SJSA1 (cell line): ENCODE data around the gene NAPB. TPM values are rescaled to one million over a fixed set of nuclear protein-coding genes. Genes with fewer than 3 reads are reported as not detected.

ENCODE experiments used
- DNase-seq, 2 experiments: peaks; one replicate each; pipeline ENCODE4 v3.0.0-alpha.2; 2015 to 2020; ENCODE audit warnings: low spot score in 2 of 2, low read depth in 1 of 2
- H3K27ac ChIP-seq: fragments of 250-450 bp; sonication (Bioruptor Pico); 2 replicates; pipeline ENCODE4 v1.5.1; 2020; ENCODE audit warnings: mild to moderate bottlenecking, moderate library complexity
- H3K27me3 ChIP-seq: fragments of 250-450 bp; sonication (Bioruptor Pico); replicated peaks from 2 replicates; pipeline ENCODE4 v1.5.1; 2020; ENCODE audit warnings: mild to moderate bottlenecking, moderate library complexity
- H3K36me3 ChIP-seq: fragments of 250-450 bp; sonication (Bioruptor Pico); 2 replicates; pipeline ENCODE4 v1.5.1; 2020; ENCODE audit warnings: mild to moderate bottlenecking
- H3K4me1 ChIP-seq: fragments of 250-450 bp; sonication (Bioruptor Pico); replicated peaks from 2 replicates; pipeline ENCODE4 v1.6.1; 2021; ENCODE audit warnings: mild to moderate bottlenecking
- H3K4me3 ChIP-seq: fragments of 250-450 bp; sonication (Bioruptor Pico); 2 replicates; pipeline ENCODE4 v1.5.1; 2020; ENCODE audit warnings: mild to moderate bottlenecking
- H3K9me3 ChIP-seq: fragments of 250-450 bp; sonication (Bioruptor Pico); replicated peaks from 2 replicates; pipeline ENCODE4 v1.5.1; 2020; ENCODE audit warnings: mild to moderate bottlenecking
- total RNA-seq: library from RNA; depleted of rRNA; stranded (reverse); fragments of >200 nt; shearing (Covaris generic); gene quantifications from 2 replicates; pipeline ENCODE4 v1.2.3, GENCODE V29; 2014

The NAPB gene
- total RNA-seq, 1 experiment from 2014 or later: 9.2 TPM

- Histone ChIP-seq H3K4me1 (no peaks in the 10 kb centered on the region), H3K27ac (no peak overlapping the region), H3K9me3 (no peaks in the 10 kb centered on the region), H3K36me3 (peaks cover 58% of the 10 kb centered on the region), H3K27me3 (no peaks in the 10 kb centered on the region), H3K4me3 (no peak overlapping the region)
- no peak for DNase-seq
Observed at GRCh38 chr20:23379772-23380171, 41.5 kb downstream of the NAPB start.

- H3K9me3 ChIP-seq: no peaks in the 10 kb centered on the region
- H3K27me3 ChIP-seq: no peaks in the 10 kb centered on the region
- peaks cover 74% of the 10 kb centered on the region for H3K36me3 ChIP-seq
- DNase-seq: no peak
- H3K27ac ChIP-seq: no peak overlapping the region
- no peak overlapping the region for H3K4me3 ChIP-seq
- no peaks in the 10 kb centered on the region for H3K4me1 ChIP-seq
Observed at GRCh38 chr20:23375827-23376226, 45.5 kb downstream of the NAPB start.

- Histone ChIP-seq H3K36me3 (peaks cover 81% of the 10 kb centered on the region), H3K27ac (no peak overlapping the region), H3K4me1 (no peaks in the 10 kb centered on the region), H3K27me3 (no peaks in the 10 kb centered on the region), H3K9me3 (no peaks in the 10 kb centered on the region), H3K4me3 (no peak overlapping the region)
- DNase-seq: no peak
Observed at GRCh38 chr20:23374441-23374840, 46.8 kb downstream of the NAPB start.

GRCh38 chr20:23371496-23371895 lies 49.8 kb downstream of the NAPB start:
- peaks cover 23% of the 10 kb centered on the region; the same call in 1 of the 2 replicates for H3K4me1 ChIP-seq
- H3K4me3 ChIP-seq: no peak overlapping the region
- no peak for DNase-seq
- no peak overlapping the region for H3K27ac ChIP-seq
- peaks cover 94% of the 10 kb centered on the region for H3K36me3 ChIP-seq
- no peaks in the 10 kb centered on the region for H3K27me3 ChIP-seq
- no peaks in the 10 kb centered on the region for H3K9me3 ChIP-seq

GRCh38 chr20:23370873-23371272 lies 50.4 kb downstream of the NAPB start:
- no peak overlapping the region for H3K27ac ChIP-seq
- H3K4me3 ChIP-seq: no peak overlapping the region
- H3K36me3 ChIP-seq: peaks cover 94% of the 10 kb centered on the region
- H3K4me1 ChIP-seq: peaks cover 25% of the 10 kb centered on the region; the same call in 1 of the 2 replicates
- DNase-seq: no peak
- no peaks in the 10 kb centered on the region for H3K9me3 ChIP-seq
- no peaks in the 10 kb centered on the region for H3K27me3 ChIP-seq

- DNase-seq: no peak
- Histone ChIP-seq H3K4me3 (no peak overlapping the region), H3K27me3 (no peaks in the 10 kb centered on the region), H3K9me3 (no peaks in the 10 kb centered on the region), H3K27ac (no peak overlapping the region), H3K36me3 (peaks cover 94% of the 10 kb centered on the region), H3K4me1 (peaks cover 25% of the 10 kb centered on the region; the same call in 1 of the 2 replicates)
Observed at GRCh38 chr20:23370274-23370673, 51.0 kb downstream of the NAPB start.

- no peaks in the 10 kb centered on the region for H3K9me3 ChIP-seq
Observed at GRCh38 chr20:23369072-23369823, 52.0 kb downstream of the NAPB start.

GRCh38 chr20:23368316-23369071 lies 52.8 kb downstream of the NAPB start:
- DNase-seq: no peak
- no peaks in the 10 kb centered on the region for H3K27me3 ChIP-seq
- no peak overlapping the region for H3K27ac ChIP-seq
- no peak overlapping the region for H3K4me3 ChIP-seq
- peaks cover 26% of the 10 kb centered on the region for H3K4me1 ChIP-seq
- peaks cover 95% of the 10 kb centered on the region for H3K36me3 ChIP-seq
- no peaks in the 10 kb centered on the region for H3K9me3 ChIP-seq

More at GRCh38 chr20:23369072-23369823, 52.0 kb downstream of the NAPB start:
- H3K27ac ChIP-seq: no peak overlapping the region
- no peak for DNase-seq
- H3K4me1 ChIP-seq: peaks cover 25% of the 10 kb centered on the region; the same call in 1 of the 2 replicates
- peaks cover 100% of the 10 kb centered on the region for H3K36me3 ChIP-seq
- no peaks in the 10 kb centered on the region for H3K27me3 ChIP-seq
- no peak overlapping the region for H3K4me3 ChIP-seq

GRCh38 chr20:23367770-23368169 lies 53.5 kb downstream of the NAPB start:
- H3K27ac ChIP-seq: no peak overlapping the region
- no peaks in the 10 kb centered on the region for H3K9me3 ChIP-seq
- H3K4me1 ChIP-seq: peaks cover 33% of the 10 kb centered on the region
- H3K36me3 ChIP-seq: peaks cover 88% of the 10 kb centered on the region
- H3K27me3 ChIP-seq: no peaks in the 10 kb centered on the region
- no peak for DNase-seq
- H3K4me3 ChIP-seq: no peak overlapping the region

- Histone ChIP-seq H3K27me3 (no peaks in the 10 kb centered on the region), H3K4me3 (no peak overlapping the region), H3K4me1 (peaks cover 36% of the 10 kb centered on the region), H3K9me3 (no peaks in the 10 kb centered on the region), H3K36me3 (peaks cover 80% of the 10 kb centered on the region), H3K27ac (no peak overlapping the region)
- no peak for DNase-seq
Observed at GRCh38 chr20:23366384-23366783, 54.9 kb downstream of the NAPB start.

- no peak overlapping the region for H3K27ac ChIP-seq
- H3K4me3 ChIP-seq: no peak overlapping the region
- H3K27me3 ChIP-seq: no peaks in the 10 kb centered on the region
- no peak for DNase-seq
- peaks cover 44% of the 10 kb centered on the region for H3K4me1 ChIP-seq
- H3K36me3 ChIP-seq: peaks cover 72% of the 10 kb centered on the region
- H3K9me3 ChIP-seq: no peaks in the 10 kb centered on the region
Observed at GRCh38 chr20:23365390-23366165, 55.7 kb downstream of the NAPB start.

GRCh38 chr20:23363257-23363649 lies 58.0 kb downstream of the NAPB start:
- Histone ChIP-seq H3K4me3 (peak overlapping the region; percentile 87), H3K27me3 (no peaks in the 10 kb centered on the region), H3K4me1 (peaks cover 43% of the 10 kb centered on the region), H3K27ac (no peak overlapping the region), H3K9me3 (no peaks in the 10 kb centered on the region), H3K36me3 (peaks cover 49% of the 10 kb centered on the region)
- no peak for DNase-seq

GRCh38 chr20:23362392-23363256 lies 58.7 kb downstream of the NAPB start:
- peaks cover 43% of the 10 kb centered on the region for H3K36me3 ChIP-seq
- no peaks in the 10 kb centered on the region for H3K27me3 ChIP-seq
- no peaks in the 10 kb centered on the region for H3K9me3 ChIP-seq
- DNase-seq: peak in 1 of 2 experiments; percentile 56
- H3K4me1 ChIP-seq: peaks cover 39% of the 10 kb centered on the region
- peak overlapping the region; percentile 87 for H3K4me3 ChIP-seq
- peak overlapping the region; percentile 66 for H3K27ac ChIP-seq
